ENCODE results near the gene HOXD4.

The HOXD4 gene

DNA sequence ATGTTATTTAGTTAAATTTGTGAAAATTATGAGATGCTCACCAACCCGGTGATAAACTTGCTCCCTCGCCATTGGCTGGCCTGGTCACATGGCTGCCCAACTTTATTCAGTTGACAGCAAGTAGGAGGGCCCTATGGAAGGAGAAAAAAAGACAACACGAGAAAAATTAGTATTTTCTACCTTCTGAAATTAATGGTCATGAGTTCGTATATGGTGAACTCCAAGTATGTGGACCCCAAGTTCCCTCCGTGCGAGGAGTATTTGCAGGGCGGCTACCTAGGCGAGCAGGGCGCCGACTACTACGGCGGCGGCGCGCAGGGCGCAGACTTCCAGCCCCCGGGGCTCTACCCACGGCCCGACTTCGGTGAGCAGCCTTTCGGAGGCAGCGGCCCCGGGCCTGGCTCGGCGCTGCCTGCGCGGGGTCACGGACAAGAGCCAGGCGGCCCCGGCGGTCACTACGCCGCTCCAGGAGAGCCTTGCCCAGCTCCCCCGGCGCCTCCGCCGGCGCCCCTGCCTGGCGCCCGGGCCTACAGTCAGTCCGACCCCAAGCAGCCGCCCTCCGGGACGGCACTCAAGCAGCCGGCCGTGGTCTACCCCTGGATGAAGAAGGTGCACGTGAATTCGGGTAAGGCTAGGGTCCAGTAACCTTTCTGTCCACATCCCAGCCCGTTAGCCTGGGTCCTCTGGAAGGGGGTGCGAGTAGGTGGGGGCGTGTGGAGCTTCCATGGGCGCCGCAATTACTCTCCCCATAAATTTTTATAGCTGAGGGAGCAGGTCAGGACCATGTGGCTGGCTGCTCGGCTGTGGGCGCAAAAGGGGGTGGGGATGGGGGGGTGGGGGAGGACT, at the start of gene HOXD4:
TSS of gene HOXD4 (plus strand) at position 109 of the 846 bp plus-strand sequence. CDS start at position 193, 84 bp downstream.
- no peak for DNase-seq (ENCODE audit: low read depth, low spot score)

DNA sequence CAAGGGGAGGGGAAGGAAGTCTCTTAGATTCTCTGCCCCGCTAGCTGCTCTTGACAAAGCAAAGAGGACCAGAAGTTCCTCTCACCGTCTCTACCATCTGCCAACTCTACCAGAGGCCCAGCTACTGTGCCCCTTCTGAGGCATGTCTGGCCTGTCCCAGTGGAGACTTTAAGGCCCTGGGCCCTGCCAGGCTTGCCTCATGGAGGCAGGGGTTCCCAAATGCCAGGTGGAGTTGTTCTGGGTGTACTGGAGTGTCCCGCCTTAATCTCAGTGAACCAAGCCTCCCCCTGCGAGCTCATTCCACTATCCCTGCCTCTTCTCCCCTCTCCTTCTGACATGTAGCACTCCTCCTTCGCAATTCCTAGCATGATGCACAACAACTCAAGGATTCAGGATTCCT, 49.5 kb upstream of the HOXD4 start:
- no peak for DNase-seq (ENCODE audit: low read depth, low spot score)

DNA sequence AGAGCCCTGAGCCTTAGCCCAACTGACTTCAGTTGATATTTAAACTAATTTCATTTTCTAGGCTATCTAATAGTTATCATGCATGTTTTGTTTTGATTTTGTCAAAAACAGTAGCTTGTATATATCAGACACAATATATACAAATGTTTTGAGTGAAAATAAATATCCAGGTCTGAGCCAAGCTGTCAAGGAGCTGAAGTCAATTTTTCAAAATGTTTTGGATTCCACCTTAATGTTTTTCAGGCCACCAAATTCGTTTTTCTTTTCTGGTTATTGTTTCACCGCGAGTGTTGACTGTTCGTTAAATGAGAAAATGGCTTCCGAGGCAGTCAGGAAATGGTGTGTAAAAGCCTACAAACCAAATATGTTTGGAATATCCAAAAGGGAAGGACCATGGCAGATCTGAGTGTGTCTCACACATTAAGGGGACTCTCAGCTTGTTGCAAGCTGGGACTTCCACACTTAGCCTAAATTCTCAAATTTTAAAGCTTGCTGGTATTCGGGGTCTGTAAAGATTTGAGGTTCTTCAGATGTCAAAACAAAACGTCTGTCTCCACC, 49.0 kb upstream of the HOXD4 start:
- DNase-seq (ENCODE audit: low read depth, low spot score), result no peak

DNA sequence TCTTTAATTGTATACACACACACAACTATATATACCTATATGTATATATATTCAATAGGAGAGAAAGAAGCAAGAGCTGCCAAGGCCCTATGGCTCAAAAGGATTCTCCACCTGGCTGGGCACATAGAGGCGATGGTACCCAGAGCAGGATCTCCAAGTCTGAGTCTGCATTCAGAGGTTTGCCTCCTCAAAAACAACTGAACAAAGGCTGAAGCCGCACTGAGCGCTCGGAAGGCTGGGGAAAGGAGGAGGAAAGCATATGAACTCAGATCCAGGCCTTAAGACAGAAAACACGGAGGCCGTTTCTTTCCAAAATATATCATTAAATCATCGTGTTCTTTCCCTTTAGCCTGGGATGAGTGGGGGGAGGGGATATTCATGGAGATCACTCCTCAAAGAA, 48.2 kb upstream of the HOXD4 start:
- DNase-seq (ENCODE audit: low read depth, low spot score), result no peak

DNA sequence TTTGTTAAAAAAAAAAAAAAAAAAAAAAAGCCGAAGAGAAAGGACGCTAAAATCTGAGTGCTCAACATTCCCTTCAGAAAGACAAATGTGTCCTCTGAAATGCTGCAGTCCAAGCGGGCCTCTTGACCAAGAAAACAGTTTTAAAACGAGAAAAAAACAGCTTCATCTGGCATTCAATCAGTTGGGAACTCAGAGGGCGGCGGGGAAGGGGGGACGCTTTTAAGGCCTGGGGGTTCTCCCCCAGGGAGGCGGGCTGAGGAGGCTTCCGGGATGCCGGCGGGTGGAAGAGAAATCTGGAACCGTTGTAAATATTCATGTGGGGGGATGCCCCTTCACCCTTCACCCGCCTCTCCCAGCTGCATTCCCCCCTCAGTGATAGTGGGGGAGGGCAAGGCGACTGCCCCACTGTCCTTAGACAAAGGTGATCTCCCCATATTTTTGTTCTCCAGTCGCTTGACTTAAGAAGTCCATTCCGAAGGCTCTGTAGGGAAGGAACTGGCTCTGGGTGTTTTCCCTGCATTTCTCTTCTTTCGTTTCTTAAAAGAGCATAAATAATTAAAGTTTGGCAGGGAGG, 47.5 kb upstream of the HOXD4 start:
- no peak for DNase-seq (ENCODE audit: low read depth, low spot score)

DNA sequence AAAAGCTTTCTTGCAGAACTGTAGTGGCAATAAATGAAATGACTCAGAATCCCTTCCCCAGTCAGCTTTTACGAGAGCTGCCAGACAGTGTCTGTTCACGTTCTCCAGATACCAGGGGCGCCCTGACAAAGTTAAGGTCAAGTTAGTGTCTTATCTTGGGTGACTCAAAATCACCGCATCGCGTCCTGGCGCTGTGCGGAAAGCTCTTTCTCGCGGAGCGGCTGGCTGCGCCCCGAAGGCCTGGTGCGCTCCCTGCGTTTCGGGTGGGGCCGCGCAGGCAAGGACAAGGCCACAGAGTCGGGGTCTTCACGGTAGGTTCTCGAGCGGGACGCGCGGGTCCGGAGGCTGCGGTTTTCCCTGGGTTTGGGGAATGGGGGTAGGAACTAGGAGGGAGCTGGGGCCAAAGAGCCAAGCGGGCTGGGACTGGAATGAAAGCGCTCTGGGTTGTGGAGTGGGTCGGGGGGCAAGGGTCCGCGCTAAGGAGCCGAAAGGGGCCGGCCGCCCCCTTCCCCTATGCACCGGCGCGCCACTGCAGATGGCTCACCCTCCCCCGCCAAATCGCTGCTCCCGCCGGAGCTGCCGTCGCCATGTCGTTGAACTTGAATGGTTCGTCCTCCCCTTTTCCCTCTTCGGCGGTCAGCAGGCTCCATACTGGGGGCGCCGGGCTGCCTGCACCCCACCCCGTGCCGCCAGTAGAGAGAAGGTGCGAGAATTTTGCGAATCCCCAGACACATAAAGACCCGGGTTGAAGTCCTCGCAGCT, 46.9 kb upstream of the HOXD4 start:
- DNase-seq (ENCODE audit: low read depth, low spot score), result no peak

DNA sequence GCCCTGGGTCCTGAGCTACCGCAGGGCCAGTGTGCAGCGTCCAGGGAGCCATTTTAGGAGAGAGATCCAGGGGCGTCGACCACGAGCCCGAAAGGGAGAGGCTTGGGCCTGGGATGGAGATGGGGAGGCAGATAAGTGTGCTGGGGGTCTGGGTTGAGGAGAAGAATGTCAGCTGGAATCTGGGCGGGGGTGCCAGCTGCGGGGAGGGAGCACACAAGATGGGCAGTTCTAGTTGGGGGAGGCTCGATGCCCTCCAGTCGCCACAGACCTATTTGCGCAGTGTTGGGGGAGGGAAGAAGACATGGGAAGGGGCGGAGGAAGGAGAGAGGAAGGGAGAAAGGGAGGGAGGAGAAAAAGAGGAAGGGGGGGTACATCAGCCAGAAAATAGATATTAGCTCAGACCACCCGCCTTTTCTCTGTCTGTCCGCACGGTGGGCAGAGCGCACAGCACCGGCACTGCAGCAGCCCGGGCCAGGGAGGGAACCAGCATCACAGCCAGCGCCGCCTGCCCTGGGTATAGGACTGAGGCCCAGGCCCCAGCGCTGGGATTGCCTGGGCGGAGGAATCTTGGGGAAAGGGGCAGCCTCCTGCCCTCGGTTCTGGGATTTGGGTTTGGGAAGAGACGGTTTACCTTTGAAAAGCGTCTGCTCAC, 46.1 kb upstream of the HOXD4 start:
- no peak for DNase-seq (ENCODE audit: low read depth, low spot score)

DNA sequence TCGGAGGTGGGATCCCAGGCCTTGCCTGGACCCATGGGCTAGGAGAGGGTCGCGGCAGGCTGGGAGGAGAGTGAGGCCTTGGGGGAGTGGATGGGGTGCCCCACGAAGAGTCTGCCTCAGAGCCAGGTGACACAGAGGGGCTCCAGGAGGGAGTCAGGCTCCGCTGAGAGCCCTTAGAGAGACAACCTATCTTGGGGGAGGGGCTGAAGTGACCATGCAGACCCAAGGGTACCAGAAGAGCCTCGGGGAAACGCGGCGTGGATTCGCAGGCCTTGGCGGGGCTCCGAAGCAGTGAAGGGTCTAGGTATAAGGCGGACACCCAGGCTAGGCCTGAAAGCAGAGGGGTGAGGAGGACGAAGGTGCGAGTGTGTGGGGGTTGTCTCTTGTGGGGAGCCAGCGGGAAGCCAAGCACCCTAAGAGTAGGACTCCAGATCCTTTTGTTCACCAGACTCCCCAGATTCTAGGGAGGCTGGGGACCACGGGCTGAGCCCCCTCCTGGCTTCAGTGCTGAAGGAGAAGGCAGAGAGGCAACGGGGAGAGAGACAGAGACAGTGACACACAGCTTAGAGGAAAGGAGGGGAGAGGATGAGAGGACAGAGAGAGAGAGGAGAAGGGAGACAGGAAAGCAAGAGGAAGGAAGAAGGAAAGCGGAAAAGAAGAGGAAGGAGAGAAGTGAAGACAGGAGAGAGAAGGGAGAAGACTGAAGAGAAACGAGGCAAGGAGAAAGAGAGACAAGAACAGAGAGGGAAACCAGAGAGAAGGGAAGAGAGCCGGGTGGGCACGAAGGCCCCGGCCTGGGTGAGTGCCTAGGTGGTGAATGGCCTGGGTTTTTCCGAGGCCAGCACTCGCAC, 45.4 kb upstream of the HOXD4 start:
- DNase-seq (ENCODE audit: low read depth, low spot score), result no peak

DNA sequence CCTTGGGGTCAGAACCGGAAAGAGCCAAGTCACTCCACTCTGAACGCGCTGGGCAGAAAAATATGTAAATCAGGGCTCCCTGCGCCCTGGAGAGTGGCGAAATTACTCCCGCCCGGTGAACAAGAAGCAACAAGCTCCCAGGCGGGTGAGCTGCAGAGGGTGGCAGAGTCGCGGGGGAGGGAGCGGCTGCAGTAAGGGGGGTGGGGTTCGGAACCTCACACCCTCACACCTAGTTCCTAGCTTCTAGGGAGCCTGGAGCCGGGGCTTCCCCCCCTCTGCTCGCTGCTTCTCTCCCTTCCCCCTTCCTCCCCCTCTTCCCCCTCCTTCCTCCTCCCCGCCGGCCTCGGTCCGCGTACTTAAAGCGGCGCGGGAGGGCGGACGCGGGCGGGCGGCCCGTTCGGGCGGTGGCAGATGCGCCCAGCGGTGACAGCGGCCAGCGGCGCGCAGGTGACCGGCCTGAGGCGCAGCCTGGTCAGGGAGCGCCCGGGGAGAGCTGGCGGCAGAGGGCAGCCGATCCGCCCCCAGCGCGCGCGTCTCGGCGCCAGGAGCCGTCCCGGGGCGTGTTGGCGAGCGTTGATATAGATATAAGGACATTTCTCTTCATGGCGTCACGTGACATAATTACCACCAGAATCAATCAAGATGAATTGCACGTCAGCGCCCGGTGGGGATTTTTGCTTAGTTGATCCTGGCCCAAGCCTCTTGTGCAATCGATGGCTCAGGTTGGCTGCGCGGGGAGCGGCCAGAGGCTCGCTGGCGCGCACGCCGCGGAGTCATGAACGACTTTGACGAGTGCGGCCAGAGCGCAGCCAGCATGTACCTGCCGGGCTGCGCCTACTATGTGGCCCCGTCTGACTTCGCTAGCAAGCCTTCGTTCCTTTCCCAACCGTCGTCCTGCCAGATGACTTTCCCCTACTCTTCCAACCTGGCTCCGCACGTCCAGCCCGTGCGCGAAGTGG, 44.5 kb upstream of the HOXD4 start, which contains the start of gene HOXD11:
TSS of gene HOXD11 (plus strand) at position 700 of the 959 bp plus-strand sequence. CDS start at position 776, 76 bp downstream.
- DNase-seq (ENCODE audit: low read depth, low spot score), result no peak

DNA sequence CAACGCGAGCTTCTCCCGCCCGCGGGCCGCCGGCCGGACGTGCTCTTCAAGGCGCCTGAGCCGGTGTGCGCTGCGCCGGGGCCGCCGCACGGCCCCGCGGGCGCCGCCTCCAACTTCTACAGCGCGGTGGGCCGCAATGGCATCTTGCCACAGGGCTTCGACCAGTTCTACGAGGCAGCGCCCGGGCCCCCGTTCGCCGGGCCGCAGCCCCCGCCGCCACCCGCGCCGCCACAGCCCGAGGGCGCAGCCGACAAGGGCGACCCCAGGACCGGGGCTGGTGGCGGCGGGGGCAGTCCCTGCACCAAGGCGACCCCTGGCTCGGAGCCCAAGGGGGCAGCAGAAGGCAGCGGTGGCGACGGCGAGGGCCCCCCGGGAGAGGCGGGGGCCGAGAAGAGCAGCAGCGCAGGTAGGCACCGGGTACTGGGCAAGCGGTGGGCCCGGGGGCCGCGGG, 43.6 kb upstream of the HOXD4 start:
- DNase-seq (ENCODE audit: low read depth, low spot score), result no peak

DNA sequence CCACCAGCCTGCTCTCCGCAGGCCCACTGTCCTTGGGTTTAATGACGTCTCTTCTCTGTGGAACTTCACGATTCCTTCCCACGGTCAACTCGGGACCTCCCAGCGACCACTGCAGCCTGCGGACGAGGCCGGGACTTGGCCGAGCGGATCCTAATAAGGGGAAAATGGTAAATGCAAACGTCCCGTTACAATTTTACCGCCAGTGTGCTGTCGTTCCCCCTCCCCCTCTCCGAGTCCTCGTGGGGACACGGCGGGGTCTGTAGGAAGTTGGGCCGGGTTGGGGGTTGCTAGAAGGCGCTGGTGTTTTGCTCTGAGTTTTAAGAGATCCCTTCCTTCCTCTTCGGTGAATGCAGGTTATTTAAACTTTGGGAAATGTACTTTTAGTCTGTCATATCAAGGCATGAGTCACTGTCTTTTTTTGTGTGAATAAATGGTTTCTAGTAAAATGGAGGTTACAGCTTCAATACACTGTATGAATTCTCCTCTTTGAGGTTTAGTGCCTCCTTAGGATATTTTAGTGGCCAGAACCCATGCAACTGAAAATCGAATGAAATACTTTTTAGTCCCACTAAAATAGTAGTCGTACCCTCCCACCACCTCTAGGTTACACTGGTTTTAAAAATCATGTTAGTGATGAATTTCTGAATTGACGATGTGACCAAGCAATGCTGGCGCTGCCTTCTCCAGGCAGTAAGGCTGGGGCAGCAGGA, 42.0 kb upstream of the HOXD4 start:
- DNase-seq (ENCODE audit: low read depth, low spot score), result no peak

DNA sequence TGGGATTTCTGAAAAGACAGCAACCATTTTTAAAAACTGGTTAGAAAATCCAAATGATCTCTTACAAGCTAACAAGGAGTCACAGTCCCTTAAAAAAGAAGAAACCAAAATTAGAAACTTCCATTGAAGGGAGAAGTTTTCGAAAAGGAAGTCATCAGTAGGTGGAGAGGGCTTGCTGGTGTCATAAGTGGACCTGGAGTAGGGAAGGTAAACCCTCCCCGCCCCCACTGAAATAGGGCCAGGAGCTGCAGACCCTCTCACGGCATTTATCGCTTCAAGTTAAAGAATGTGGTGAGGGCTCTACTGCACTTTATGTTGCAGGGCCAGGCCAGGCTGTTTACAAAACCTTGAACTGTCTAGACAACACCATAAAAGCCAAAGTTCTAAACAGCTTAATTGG, 41.4 kb upstream of the HOXD4 start:
- no peak for DNase-seq (ENCODE audit: low read depth, low spot score)

DNA sequence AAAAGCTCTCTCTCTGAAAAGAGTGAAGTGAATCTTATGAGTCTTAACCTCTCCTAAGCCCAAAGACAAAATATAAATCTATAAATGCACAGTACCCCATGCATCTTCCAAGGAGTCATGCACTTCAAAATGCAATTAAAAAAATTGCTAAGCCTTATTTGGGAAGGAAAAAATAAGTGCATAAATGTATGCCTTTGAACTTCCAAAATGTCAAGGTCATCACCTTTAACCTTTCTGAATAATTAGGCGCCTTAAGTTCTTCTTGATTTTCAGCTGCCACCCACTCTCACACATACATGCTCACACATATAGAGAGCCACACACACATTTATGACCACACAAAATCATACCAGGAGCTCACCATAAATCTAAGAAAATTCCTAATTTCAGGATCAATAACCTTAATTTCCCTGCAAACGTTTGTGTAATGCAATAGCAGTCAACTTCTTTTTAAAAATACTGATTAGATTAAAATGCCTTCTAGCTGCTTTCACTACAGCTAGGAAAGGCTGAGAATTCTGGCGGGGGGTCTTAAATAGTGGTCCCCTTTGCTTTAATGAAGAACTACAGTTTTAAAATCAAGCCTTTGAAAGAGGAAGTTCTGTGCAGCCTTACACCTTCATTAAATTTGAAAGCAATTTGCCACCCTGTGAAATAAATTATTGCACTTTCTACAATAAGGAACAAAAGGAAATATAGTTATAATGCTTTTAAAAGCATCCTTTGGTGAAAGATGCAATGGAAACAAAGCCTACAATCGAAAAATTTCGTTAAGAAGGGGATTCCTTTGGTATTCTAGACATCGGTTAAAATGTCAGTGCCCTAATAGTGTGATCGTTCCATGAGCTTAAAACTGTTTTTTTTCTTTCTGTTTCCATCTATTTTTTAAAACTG, 40.7 kb upstream of the HOXD4 start:
- no peak for DNase-seq (ENCODE audit: low read depth, low spot score)

DNA sequence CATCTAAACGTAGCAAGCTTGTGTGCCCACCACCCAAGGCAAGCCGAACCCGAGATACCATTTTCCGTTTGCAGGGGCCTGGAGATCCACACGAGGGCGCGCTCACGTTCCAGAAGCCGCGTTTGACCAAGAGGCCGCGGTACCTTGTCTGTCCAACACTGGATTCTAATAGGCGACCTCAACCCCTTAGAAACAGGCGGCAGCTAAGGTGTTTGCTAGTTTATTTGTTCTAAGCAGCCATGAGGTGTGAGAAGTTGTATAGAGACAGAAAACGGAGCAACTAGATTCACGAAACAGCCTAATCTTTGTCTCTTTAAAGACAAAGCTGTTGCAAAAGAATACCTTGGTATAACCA, 40.1 kb upstream of the HOXD4 start:
- DNase-seq (ENCODE audit: low read depth, low spot score), result no peak

DNA sequence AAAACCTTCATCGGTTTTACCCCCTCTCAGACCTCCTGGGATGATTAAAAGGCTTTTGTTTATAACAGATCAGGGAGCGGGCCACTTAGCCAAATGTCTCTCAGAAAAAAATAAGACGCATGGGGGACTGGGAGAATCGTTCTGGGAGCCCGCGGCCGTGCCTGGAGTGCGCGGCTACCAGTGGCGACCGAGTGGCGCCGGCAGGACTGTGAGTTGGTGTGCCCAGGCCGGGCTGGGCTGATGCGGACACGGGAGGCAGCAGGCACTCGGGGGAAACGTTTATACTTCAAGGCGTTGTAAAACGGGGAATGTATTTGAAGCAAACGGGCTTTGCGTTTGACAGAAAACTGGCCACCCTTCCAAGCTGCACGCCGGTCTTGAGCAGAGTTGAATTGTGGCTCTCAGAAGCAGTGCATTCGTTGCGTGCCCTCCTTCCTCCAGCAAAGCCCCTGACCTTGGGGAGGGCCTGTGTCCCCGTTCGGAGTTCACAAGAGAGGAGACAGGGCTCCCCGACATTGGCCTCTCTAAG, 39.4 kb upstream of the HOXD4 start:
- no peak for DNase-seq (ENCODE audit: low read depth, low spot score)

DNA sequence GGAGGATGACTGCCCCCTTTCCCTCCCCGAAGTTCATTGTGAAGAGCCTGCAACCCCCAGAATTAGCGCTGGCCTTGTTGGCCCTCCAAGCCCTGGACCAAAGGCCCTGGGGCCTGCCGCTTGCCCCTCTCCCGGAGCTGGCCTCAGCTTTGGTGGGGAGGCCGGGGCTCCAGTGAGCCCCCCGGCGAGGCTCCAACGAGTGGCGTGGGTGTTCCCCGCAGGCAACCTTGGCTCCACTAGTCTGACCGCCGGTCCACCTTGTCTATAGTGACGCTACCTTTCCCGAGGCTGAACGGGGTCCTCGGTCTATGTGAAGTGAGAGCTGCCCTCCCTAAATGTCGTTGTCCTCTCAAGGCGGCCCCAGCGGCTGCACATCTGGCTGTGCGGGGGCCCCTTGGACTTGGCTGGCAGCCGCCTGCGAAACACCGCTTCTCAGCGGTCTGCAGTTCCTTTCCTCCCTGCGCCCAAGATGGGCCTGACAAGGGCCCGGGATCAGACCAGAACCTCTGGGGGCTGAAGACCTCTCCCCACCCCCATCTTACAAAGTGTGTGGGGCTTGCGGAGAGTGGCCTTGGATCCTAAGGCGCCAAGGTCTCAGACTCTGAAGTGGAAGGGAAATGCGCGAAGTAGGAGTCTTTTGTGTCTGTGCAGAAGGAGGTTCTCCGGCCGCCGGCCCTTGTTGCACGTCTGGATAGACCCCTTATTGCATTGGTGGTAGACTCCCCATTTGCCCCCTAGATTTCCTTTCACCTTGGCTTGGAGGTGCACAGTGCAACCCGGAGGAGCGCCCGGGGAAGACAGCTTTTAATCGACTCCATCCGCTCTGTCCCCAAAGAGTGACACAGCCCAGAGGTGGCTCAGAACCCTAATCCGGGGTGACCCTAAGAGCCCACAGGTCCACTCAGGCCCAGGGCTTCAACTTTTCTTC, 38.7 kb upstream of the HOXD4 start:
- no peak for DNase-seq (ENCODE audit: low read depth, low spot score)
